Lower lobe of right lung (tissue), 1 donor: ENCODE data around the gene GIGYF2. TPM values are rescaled to one million over a fixed set of nuclear protein-coding genes. Genes with fewer than 3 reads are reported as not detected.

Source experiments
- total RNA-seq: library from RNA; stranded (reverse); fragmentation: NEBNext Ultra II Directional; extraction: Animal tissue kit (Norgen Biotek cat#: 25700); gene quantifications from one replicate; pipeline ENCODE4 v1.2.1, GENCODE V29; 2021
- donor health status: DM: no; HTN: yes; CAD: no; lungs with severe emphysema.

Gene GIGYF2
- total RNA-seq, 1 donor from 2014 or later: 67.6 TPM

Other genes with a start within 250 kb of the GIGYF2 start
- not detected for gene ALPI, start 241.2 kb upstream of the GIGYF2 start, total RNA-seq
- 1.0 TPM for gene ECEL1, start 209.5 kb upstream of the GIGYF2 start, total RNA-seq
- gene PRSS56, start 176.9 kb upstream of the GIGYF2 start, total RNA-seq: not detected
- gene CHRND, start 171.2 kb upstream of the GIGYF2 start, total RNA-seq: not detected
- gene CHRNG, start 157.6 kb upstream of the GIGYF2 start, total RNA-seq: not detected
- gene TIGD1, start 146.8 kb upstream of the GIGYF2 start, total RNA-seq: 3.7 TPM
- 68.1 TPM for gene EIF4E2, start 146.6 kb upstream of the GIGYF2 start, total RNA-seq
- gene EFHD1, start 63.7 kb upstream of the GIGYF2 start, total RNA-seq: 7.7 TPM
- not detected for gene KCNJ13, start 79.2 kb downstream of the GIGYF2 start, total RNA-seq
- gene SNORC, start 172.9 kb downstream of the GIGYF2 start, total RNA-seq: 0.53 TPM